ENCODE data around the gene NUP107. TPM values are rescaled to one million over a fixed set of nuclear protein-coding genes. Genes with fewer than 3 reads are reported as not detected.
"Not testable (repeated sequence)": the region's sequence is repeated elsewhere in the genome, so short reads cannot be mapped to it uniquely, and the experiment has no call there.

Gene NUP107
- 89.2 and 91.2 TPM in 2 replicates for total RNA-seq (2014; rRNA removed; shearing (Covaris generic))

DNA sequence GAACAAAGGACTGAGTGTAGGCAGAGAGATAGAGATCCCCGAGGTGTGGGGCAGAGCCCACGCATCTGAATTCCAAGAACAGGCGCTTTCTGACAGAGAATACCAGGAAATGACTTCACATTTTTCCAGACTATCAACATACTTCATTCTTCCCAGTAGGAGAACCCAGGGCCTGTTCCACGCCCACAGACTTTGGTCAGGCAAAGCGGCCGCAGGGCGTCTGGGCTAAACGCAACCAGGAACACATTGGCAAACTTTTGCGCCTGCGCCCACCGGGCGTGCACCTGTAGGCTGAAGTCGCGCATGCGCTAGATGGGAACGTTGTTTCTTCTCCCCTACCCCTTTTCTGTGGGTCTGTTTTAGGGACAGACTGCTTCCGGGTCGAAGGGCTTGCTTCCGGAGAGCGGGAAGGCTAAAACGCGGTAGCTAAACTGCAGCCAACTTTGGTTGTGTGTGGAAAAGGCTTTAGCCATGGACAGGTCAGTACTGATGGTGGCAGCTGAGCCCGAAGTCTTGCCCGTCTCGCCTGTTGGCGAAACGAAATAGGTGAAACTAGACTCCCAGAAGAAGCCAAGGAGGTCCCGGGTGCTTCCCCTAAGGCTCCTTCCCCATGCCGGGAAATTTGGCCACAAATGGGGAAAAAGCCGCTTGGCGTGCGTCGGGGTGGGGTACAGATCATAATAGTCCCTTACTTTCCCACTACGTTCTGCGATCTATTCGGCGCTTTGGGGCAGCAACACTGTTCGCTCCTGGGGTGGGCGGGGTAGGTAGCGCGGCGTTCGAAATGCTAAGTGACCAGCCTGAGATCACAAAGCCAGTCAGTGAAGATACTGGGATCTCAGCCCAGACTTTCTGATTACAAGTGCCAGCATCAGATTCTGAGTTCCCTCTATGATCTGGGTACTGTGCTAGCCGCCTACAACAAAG, at the start of gene NUP107:
NUP107 (plus strand) TSS at position 384 of the 927 bp plus-strand sequence; CDS start at position 472, 88 bp downstream.
- DNase-seq (ENCODE audit: low read depth), result peak; percentile 99

DNA sequence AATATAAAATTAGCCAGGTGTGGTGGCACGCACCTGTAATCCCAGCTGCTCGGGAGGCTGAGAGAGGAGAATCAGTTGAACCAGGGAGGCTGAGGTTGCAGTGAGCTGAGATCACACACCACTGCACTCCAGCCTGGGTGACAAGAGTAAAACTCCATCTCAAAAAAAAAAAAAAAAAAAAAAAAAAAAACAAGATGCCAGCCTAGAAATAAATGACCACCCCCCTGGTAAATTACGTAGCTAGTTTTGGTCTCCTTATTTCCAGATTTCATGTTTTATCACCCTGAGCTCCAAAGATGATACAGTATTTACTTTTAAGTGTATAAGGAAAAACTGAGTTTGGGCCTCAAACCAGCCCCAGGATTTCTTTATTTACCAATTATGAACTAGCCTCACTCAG, 49.3 kb upstream of the NUP107 start:
- not testable (repeated sequence) for DNase-seq (ENCODE audit: low read depth)

DNA sequence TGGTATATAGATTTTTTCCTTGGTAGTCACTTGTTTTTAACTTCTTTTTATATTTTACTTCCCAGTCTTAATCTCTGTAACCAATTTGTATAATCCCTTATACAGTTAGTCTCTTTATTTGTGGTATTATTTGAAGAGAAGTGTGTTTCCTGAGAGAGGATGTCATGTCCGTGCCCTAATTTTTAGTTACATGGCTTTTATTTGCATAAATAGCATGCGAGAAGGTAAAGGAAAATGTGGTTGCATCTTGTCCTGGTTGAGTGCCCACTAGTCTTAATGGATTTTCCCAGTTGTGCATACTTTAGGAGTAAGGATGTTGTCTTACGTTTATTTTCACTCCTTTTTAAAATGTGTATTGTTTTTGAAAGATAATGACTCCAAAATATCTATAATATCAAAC, 48.6 kb upstream of the NUP107 start:
- no peak for DNase-seq (ENCODE audit: low read depth)

DNA sequence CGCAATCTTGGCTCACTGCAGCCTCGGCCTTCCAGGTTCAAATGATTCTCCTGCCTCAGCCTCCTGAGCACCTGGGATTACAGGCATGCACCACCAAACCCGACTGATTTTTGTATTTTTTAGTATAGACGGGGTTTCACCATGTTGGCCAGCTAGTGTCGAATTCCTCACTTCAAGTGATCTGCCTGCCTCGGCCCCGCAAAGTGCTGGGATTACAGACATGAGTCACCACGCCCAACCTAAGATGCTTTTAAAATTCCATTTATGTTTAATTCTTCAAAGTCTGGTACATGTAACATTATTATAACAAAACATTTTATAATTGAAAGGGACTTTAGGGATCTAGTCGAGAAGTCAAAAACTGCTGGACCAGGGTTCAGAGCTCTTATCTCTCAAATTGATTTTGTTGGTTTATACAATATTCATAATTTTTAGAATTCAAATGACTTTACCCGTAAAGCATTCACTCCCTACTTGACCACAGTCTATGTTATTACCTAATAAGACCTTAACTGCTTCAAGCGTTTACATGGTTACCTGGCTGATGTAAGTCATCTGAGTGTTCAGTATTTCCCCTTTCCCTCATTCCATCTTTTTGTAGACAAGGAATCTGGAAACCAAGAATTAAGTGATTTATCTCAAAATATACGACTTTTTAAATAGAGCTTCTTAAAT, 47.9 kb upstream of the NUP107 start:
- peak; percentile 25 for DNase-seq (ENCODE audit: low read depth)

DNA sequence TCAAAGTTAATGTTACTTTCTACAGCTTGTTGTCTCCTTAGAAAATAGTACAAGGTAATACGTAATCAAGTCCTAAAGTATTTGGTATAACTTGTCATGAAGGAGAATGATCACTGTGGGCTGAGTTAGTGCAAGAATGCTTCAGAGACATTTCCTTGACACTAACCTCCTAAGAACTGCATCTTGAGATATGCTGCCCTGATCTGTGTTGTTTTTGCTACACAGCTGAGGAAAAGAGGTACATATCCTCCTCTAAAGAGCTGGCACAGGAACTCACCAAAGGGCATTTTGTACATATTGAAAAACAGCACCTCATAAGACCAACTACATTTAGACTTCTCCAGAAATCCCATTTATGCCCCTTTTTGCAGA, 47.4 kb upstream of the NUP107 start:
- DNase-seq (ENCODE audit: low read depth), result no peak

DNA sequence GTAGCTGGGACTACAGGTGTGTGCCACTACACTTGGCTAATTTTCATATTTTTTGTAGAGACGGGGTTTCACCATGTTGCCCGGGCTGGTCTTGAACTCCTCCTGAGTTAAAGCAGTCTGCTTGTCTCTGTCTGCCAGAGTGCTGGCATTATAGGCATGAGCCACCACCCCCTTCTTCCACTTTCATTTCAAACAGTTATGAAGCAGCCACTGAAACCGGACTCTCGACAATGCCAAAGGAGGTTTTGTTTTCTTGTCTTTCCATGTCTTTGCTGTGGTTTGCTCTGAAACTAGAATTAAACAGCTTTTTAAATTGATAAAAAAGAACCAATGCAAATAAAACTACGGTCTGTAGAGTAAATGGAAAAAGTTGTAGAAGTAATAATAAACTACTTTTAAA, 45.6 kb upstream of the NUP107 start:
- DNase-seq (ENCODE audit: low read depth), result no peak

DNA sequence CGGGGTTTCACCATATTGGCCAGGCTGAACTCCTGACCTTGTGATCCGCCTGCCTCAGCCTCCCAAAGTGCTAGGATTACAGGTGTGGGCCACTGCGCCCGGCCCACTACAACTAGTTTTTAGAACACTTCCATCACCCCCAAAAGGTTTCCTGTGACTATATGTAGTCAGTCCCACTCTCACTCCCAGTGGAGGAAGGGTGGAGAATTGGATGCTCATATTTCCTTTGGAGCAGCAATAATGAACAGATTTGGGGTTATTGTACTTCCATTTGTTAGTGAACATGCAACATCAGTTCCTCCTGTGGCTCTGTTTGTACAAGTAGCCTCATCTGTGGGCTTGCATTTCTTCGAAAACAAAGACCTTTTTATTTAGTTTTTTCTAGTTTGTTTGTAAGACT, 40.3 kb upstream of the NUP107 start:
- DNase-seq (ENCODE audit: low read depth), result no peak

DNA sequence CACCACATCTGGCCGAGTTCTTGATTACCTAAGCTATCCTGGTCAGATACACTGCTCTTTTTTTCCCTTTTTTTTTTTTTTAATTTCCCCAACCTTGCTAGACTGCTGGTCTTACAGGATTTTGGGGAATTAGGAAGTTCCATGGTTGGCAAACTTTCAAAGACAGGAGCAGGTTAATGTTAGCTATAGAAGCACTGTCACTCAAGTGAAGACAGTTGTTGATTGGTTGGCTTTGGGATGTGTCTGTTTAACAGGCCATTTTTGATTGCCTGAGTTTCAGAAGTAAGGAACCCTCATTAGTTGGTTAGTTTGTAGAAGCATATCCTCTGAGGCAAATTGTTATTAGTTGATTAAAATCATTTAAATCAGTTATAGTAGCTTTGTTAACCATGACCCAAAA, 39.3 kb upstream of the NUP107 start:
- DNase-seq (ENCODE audit: low read depth), result no peak

DNA sequence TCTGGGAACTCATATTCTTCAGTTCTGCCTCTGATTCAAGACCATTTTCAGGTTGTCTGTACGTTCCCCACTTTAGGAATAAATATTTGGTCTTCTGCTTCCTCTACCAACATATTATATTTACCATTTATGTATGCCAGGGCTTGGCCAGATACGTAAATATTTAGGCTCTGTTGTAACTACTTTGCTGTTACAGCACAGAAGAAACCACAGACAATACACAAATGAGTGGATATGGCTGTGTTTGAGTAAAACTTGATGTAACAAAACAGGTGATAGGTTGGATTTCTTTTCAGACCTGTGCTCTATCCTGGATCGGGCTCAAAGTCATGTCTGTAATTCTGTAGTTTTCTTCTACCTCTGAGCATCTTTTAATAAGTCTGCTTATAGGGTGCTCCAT, 38.6 kb upstream of the NUP107 start:
- DNase-seq (ENCODE audit: low read depth), result no peak

DNA sequence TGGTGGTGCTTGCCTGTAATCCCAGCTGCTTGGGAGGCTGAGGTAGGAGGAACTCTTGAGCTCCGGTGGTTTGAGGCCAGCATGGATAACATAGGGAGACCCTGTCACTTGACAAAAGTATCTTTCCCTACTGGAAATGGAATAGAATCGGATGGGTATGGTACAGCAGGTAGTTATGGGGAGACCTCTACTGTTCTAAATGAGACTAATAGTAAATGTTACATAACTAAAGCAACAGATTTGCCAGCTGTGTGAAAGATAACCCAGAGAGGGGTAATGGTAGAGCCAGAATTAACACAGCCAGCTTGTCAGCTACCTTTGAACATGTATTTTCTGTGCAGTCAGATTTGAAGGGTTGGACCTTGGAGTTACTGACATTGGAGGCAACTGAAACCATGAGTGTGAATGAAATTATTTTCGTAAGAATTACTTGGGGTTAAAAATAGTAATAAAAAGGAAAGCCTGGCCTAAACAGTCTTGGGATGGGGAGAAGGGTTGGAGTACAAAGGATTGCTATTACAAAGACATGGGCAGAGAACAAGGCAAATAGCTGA, 21.7 kb upstream of the NUP107 start:
- peak; percentile 18 for DNase-seq (ENCODE audit: low read depth)

DNA sequence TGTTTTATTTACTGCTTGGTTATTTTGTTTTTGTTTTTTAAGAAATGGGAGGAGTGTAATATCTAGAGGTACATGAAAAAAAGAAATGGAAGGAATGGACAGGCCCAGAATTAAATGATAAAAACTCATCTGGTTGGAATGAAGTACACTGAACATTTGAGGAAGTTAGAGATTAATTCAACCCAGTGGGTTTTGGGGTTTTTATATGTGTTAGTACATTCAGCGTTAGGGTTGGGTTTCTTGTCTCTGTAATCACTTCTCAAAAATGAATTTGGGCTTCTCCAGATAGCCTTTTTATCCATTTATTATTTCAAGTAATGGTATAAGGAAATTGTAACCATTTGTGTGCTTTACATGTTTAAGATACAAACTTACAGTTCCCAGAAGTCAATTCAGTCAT, 19.5 kb upstream of the NUP107 start:
- DNase-seq (ENCODE audit: low read depth), result no peak

DNA sequence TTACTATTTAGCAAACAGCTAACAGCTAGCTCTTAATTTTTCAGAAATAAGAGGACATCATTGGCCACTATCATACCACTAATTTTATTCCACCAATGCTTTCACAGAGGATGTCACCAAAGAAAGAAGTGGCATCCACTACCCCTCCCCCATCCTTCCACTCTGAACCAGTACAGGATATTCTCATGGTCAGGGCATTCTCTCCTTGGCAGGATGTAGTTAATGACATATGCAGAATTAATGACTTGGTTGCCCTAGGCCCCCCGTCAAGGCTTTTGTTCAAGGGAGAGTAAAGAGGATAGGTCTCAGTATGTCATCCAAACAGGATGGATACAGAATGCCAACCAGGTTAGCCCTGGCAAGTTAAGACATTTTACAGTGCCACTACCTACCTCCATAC, 18.9 kb upstream of the NUP107 start:
- peak; percentile 32 for DNase-seq (ENCODE audit: low read depth)

DNA sequence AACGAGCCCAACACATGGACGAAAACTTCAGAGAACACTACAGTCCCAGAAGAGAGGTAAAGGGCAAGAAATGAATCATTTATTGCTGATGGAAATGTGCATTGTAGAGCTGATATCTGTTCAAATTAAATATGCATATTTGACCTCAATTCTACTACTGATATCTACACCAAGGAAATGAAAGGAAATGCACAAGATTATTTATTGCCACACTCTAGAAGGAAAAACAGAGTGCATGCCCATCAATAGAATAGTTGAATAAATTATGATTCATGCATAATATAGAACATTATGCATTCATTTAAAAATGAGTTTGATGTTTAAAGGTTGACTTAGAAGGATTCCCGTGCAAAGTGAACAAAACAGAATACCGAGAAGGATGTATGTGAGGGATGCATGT, 15.6 kb upstream of the NUP107 start:
- no peak for DNase-seq (ENCODE audit: low read depth)

DNA sequence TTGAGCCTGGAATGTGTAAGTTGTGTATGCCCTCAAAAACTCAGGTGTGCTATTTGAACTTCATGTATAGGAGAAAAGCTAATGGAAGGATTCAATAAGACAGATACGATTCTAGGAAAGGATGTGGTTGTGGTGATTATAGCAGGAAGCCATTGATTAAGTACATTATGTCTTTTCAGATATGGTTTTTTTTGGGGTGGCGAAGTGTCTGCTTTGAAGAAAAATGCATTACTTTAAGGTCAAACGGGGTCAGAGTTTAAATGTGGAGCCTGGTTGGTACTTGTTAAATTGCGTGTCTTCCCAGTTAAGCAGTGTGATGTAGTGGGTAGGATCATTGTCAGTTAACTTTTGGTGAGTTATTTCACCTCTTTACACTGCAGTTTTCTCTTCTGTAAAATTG, 13.0 kb upstream of the NUP107 start:
- no peak for DNase-seq (ENCODE audit: low read depth)

DNA sequence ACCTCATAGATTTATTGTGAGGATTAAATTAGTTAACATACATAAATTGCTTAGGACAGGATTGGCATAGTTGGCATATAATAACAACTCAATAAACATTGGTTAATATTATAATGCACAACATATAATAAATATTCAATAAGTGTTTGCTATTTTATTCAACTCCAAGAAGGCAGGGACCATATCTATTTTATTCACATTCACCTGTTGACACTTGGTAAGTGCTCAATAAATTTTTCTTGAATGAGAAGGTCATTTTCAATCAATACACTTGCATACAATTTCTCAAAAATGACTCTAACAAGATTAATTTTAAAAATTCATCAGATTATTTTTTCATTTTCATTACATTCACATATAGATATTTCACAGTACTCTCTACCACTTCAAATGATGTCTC, 12.4 kb upstream of the NUP107 start:
- no peak for DNase-seq (ENCODE audit: low read depth)

DNA sequence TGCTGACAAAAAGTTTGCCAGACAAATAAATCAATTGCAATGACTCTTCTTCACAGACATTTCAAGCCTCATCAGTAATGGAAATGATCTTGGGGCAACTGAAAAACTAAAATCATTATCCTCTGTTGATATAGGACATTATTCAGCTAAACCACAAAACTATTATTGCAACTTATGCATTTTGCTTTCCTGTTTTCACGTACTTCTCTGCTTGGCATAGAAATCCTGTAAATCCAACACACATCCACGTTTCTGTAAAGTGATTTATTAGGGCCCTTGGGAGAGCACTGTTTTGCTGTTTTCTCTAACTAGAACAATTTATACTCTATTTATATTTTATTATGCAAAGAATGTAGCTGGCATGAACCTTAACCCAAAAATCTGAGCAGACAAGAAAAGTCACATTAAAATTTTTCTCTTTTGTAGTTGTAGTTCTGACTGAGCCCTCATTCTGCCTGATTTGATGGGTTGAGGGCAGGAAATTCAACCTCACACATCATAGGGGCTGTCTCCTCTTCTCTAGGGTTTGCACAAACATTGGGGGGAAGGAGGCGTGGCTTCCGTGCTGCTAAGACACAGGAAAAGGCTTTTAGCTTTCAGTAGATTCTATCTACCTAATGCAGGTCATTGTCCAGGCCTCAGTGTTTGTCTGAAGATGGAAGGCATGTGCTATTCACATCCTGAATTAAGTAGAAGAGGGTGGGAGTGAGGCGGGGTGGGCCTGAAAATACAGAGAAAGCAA, 11.5 kb upstream of the NUP107 start:
- DNase-seq (ENCODE audit: low read depth), result peak; percentile 22

DNA sequence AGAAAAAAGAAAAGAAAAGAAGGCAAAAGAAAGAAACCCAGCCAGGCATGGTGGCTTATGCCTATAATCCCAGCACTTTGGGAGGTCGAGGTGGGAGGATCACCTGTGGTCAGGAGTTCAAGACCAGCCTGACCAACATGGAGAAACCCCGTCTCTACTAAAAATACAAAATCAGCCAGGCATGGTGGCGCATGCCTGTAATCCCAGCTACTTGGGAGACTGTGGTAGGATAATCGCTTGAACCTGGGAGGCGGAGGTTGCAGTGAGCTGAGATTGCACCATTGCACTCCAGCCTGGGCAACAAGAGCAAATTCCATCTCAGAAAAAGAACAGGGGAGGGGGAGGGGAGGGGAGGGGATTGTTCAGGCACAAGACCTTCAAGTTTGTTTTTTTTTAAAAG, 9.9 kb upstream of the NUP107 start:
- not testable (repeated sequence) for DNase-seq (ENCODE audit: low read depth)

DNA sequence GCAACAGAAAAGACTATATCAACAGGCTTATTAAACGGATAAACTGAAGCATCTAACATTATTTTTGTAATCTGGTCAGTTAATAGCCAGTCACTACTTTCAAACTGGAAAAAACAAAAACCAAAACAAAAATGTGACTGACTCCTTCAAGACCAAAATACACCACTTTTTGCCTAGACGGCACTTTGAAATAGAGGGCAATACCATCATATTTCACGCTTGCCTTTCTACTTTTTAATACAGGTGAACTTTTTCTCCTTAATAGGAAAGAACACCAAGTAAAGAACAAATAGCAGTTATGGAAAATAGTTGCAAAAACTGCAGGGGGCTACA, 550 bp upstream of the NUP107 start:
- DNase-seq (ENCODE audit: low read depth), result no peak

DNA sequence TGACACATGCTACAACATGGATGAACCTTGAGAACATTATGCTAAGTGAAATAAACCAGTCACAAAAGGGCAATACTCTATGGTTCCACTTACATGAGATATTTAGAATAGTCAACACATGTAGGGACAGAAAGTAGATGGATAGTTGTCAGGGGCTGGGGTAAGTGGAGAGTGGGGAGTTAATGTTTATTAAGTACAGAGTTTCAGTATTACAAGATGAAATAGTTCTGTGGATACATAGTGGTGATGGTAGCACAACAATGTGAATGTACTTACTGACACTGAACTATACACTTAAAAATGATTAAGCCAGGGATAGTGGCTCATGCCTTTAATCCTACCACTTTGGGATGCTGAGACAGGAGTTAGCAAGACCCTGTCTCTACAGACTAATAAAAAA, 8.7 kb downstream of the NUP107 start:
- DNase-seq (ENCODE audit: low read depth), result no peak

DNA sequence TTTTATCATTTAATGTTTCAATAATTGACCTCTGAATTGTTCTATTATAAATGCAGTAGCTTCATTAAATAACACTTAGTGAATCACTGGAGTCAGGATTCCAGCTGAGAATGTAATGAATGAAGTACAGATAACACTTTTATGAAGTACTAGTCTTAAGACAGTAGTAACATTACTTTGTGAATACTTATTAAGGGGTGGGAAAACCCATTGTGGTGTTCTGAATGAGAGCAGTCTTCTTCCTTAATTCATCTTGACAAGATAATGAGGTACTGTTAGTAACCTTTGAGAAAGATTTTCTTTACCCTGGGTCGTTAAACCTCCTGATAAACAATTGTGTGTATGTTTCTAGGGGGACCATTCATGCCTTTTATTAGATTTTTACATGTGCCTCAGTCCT, 12.7 kb downstream of the NUP107 start:
- DNase-seq (ENCODE audit: low read depth), result no peak

DNA sequence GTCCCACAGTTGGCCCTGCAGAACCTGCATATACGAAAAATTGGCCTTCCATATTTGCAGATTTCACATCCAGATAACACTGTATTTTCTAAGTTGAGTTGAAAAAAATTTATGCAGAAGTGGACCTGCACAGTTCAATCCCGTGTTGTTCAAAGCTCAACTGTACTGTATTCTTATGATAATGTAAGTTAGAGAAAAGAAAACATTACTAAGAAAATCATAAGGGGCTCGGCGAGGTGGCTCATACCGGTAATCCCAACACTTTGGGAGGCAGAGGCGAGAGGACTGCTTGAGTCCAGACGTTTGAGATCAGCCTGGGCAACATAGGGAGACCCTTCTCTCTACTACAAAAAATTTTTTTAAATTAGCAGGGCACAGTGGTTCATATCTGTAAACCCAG, 41.0 kb downstream of the NUP107 start:
- DNase-seq (ENCODE audit: low read depth), result no peak

DNA sequence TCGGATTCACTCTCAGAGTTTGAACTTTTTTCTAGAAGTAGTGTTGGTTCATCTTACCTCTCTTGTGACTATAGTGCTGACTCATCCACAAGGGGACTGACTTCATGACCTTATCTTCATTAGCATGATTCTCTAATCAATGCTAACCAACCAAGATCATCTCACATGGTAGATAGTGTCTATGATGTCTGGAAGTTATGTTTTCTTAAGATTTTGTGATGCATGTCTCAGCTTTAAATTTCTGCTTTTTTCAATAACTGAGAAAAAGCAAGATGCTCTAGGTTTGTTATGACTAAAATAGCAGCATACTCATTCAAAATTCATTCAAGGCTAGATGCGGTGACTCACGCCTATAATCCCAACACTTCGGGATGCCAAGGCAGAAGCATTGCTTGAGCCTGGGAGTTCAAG, 46.9 kb downstream of the NUP107 start:
- peak; percentile 77 for DNase-seq (ENCODE audit: low read depth)

All from M059J (cell line).